Activated T-helper 17 cell treated with anti-CD3 and anti-CD28 coated beads, Interleukin-2, amount 50 U/mL, for 72 hours (primary cell): ENCODE measurements around the gene SERPINF2. TPM values are rescaled to one million over a fixed set of nuclear protein-coding genes. Genes with fewer than 3 reads are reported as not detected.
A peak's percentile ranks its signal among the peaks of the same experiment; 100 is the strongest.

ENCODE experiments used
- ATAC-seq: fragments of 150-1000 bp; cut with Tn5 transposase; replicated peaks from 2 replicates; pipeline ENCODE4 v1.10.0; 2021; ENCODE audit warnings: mild to moderate bottlenecking, moderate library complexity
- H3K27ac Mint-ChIP-seq: one replicate; pipeline ENCODE4 v1.8.0; 2022; ENCODE audit warnings: mixed read lengths
- H3K27me3 Mint-ChIP-seq: one replicate; pipeline ENCODE4 v1.8.0; 2022; ENCODE audit warnings: mixed read lengths
- H3K36me3 Mint-ChIP-seq: one replicate; pipeline ENCODE4 v1.8.0; 2022; ENCODE audit warnings: low read depth, mild to moderate bottlenecking, mixed read lengths
- H3K4me1 Mint-ChIP-seq: one replicate; pipeline ENCODE4 v1.8.0; 2022; ENCODE audit warnings: mixed read lengths
- H3K4me3 Mint-ChIP-seq: one replicate; pipeline ENCODE4 v1.8.0; 2022; ENCODE audit warnings: mild to moderate bottlenecking, mixed read lengths
- H3K9me3 Mint-ChIP-seq: one replicate; pipeline ENCODE4 v1.8.0; 2022; ENCODE audit warnings: mixed read lengths
- total RNA-seq, 2 donors: library from RNA; stranded (reverse); gene quantifications; one replicate each; pipeline ENCODE4 v1.2.3, GENCODE V29; 2022

The SERPINF2 gene
- total RNA-seq, 2 donors from 2014 or later = 0.45 to 0.85 TPM

GRCh38 chr17:1725642-1726511 lies 16.8 kb upstream of the SERPINF2 start:
- Mint-ChIP-seq H3K4me3 (peak overlapping the region; percentile 68), H3K27ac (peak overlapping the region; percentile 74), H3K27me3 (no peaks in the 10 kb centered on the region), H3K4me1 (peaks cover 13% of the 10 kb centered on the region), H3K36me3 (peaks cover 22% of the 10 kb centered on the region), H3K9me3 (no peaks in the 10 kb centered on the region)
- ATAC-seq = no peak

- peaks cover 22% of the 10 kb centered on the region for H3K36me3 Mint-ChIP-seq
- no peaks in the 10 kb centered on the region for H3K27me3 Mint-ChIP-seq
- no peak for ATAC-seq
- no peaks in the 10 kb centered on the region for H3K9me3 Mint-ChIP-seq
- H3K27ac Mint-ChIP-seq = no peak overlapping the region
- peaks cover 13% of the 10 kb centered on the region for H3K4me1 Mint-ChIP-seq
- no peak overlapping the region for H3K4me3 Mint-ChIP-seq
Observed at GRCh38 chr17:1726626-1727257, 15.9 kb upstream of the SERPINF2 start.

DNA sequence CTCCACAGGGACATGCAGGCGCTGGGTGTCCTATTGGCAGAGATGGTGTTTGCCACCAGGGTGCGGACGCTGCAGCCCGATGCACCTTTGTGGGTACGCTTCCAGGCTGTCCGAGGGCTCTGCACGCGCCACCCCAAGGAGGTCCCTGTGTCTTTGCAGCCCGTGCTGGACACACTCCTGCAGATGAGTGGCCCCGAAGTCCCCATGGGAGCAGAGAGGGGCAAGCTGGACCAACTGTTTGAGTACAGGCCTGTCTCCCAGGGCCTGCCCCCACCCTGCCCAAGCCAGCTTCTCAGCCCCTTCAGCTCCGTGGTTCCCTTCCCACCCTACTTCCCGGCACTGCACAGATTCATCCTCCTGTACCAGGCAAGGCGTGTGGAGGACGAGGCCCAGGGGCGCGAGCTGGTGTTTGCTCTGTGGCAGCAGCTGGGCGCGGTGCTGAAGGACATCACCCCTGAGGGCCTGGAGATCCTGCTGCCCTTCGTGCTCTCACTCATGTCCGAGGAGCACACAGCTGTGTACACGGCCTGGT lies 15.3 kb upstream of the SERPINF2 start:
- Mint-ChIP-seq H3K4me1 (peaks cover 13% of the 10 kb centered on the region), H3K4me3 (no peak overlapping the region), H3K9me3 (no peaks in the 10 kb centered on the region), H3K27ac (no peak overlapping the region), H3K36me3 (peaks cover 22% of the 10 kb centered on the region), H3K27me3 (no peaks in the 10 kb centered on the region)
- ATAC-seq = no peak

DNA sequence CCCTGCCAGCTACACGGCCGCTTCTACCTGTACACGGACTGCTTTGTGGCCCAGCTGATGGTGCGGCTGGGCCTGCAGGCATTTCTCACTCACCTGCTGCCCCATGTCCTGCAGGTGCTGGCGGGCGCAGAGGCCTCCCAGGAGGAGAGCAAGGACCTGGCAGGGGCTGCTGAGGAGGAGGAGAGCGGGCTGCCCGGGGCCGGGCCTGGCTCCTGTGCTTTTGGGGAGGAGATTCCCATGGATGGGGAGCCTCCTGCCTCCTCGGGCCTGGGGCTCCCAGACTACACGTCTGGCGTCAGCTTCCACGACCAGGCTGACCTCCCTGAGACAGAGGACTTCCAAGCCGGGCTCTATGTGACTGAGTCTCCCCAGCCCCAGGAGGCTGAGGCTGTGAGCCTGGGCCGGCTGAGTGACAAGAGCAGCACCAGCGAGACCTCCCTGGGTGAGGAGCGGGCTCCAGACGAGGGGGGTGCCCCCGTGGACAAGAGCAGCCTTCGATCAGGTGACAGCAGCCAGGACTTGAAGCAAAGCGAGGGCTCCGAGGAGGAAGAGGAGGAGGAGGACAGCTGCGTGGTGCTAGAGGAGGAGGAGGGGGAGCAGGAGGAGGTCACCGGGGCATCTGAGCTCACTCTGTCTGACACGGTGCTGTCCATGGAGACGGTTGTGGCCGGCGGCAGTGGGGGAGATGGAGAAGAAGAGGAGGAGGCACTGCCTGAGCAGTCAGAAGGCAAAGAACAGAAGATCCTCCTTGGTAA lies 14.6 kb upstream of the SERPINF2 start:
- Mint-ChIP-seq H3K36me3 (peaks cover 22% of the 10 kb centered on the region), H3K4me3 (no peak overlapping the region), H3K9me3 (no peaks in the 10 kb centered on the region), H3K27me3 (no peaks in the 10 kb centered on the region), H3K4me1 (peaks cover 10% of the 10 kb centered on the region), H3K27ac (peak overlapping the region; percentile 46)
- no peak for ATAC-seq

- Mint-ChIP-seq H3K9me3 (no peaks in the 10 kb centered on the region), H3K4me3 (no peak overlapping the region), H3K27ac (peak overlapping the region; percentile 43), H3K4me1 (peaks cover 12% of the 10 kb centered on the region), H3K36me3 (peaks cover 29% of the 10 kb centered on the region), H3K27me3 (no peaks in the 10 kb centered on the region)
- ATAC-seq = no peak
Observed at GRCh38 chr17:1729966-1730325, 12.7 kb upstream of the SERPINF2 start.

DNA sequence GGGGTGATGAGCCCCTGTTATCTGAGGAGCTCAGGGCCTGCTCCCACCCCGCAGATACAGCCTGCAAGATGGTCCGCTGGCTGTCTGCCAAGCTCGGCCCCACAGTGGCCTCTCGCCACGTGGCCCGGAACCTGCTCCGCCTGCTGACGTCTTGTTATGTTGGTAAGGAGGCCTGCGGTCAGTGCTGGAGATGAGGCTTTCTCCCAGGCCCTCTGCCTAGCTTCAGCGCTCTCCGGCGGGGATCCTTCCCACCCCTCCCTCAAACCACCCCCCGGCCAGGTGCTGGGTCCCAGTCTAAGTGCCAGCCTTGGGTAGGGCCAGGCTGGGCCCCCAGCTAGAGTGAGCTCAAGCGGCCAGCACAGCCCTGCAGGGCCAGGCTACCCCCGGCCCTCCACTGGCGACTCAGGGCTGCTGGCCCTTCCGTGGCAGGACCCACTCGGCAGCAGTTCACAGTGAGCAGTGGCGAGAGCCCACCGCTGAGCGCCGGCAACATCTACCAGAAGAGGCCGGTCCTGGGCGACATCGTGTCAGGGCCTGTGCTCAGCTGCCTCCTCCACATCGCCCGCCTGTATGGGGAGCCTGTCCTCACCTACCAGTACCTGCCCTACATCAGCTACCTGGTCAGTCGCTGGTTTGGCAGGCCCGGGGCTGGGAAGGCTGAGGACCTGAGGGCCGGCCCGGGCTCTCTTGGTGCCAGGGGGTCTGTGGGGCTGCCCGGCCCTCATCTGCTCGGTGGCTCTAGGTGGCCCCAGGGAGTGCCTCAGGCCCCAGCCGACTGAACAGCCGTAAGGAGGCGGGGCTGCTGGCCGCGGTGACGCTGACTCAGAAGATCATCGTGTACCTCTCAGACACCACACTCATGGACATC lies 12.1 kb upstream of the SERPINF2 start:
- Mint-ChIP-seq H3K27me3 (no peaks in the 10 kb centered on the region), H3K36me3 (peaks cover 29% of the 10 kb centered on the region), H3K4me1 (peaks cover 11% of the 10 kb centered on the region), H3K9me3 (no peaks in the 10 kb centered on the region), H3K4me3 (no peak overlapping the region), H3K27ac (no peak overlapping the region)
- ATAC-seq = no peak

DNA sequence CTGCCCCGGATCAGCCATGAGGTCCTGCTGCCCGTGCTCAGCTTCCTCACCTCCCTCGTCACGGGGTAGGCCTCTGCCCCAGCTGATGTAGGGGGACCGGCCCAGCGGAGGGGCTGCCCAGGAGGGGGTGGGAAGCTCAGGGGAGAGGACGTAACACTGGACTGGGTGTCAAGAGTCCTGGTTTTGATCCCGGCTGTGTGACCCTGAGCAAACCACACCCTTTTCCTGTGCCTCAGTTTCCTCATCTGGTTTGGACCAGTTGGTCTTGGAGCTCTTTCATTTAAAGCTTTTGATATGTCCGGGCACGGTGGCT lies 11.5 kb upstream of the SERPINF2 start:
- Mint-ChIP-seq H3K27me3 (no peaks in the 10 kb centered on the region), H3K36me3 (peaks cover 29% of the 10 kb centered on the region), H3K4me1 (peaks cover 9% of the 10 kb centered on the region), H3K27ac (no peak overlapping the region), H3K9me3 (no peaks in the 10 kb centered on the region), H3K4me3 (no peak overlapping the region)
- ATAC-seq = no peak

GRCh38 chr17:1732241-1732832 lies 10.3 kb upstream of the SERPINF2 start:
- H3K4me3 Mint-ChIP-seq = no peak overlapping the region
- no peak overlapping the region for H3K27ac Mint-ChIP-seq
- no peak for ATAC-seq
- no peaks in the 10 kb centered on the region for H3K27me3 Mint-ChIP-seq
- peaks cover 29% of the 10 kb centered on the region for H3K36me3 Mint-ChIP-seq
- H3K9me3 Mint-ChIP-seq = no peaks in the 10 kb centered on the region
- peaks cover 18% of the 10 kb centered on the region for H3K4me1 Mint-ChIP-seq

DNA sequence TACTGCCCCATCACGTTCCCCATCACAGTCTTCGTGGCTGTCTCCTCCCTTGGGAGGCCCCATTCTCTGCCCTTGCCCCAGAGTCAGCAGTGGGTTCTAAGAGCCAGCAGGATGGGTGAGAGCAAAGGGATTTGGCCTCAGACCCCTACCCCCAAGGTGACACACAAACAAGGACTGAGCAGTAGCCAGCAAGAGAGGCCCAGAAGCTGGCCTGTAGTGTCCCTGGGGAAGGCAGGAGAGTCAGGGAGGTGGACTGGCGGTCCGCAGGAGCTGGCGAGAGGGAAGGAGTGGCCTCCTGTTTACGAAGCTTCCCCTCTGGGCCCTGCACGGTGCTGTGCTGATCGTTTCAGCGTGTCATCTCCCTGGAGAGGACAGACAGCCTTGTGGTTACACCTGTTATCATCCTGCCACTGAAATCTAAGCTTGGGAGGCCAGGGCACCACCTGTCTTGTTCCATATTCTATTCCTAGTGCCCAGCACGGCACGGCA lies 9.8 kb upstream of the SERPINF2 start:
- Mint-ChIP-seq H3K27me3 (no peaks in the 10 kb centered on the region), H3K36me3 (peaks cover 28% of the 10 kb centered on the region), H3K4me1 (peaks cover 18% of the 10 kb centered on the region), H3K9me3 (no peaks in the 10 kb centered on the region), H3K27ac (no peak overlapping the region), H3K4me3 (no peak overlapping the region)
- no peak for ATAC-seq

GRCh38 chr17:1733759-1734158 lies 8.9 kb upstream of the SERPINF2 start:
- ATAC-seq = no peak
- no peaks in the 10 kb centered on the region for H3K27me3 Mint-ChIP-seq
- peaks cover 20% of the 10 kb centered on the region for H3K36me3 Mint-ChIP-seq
- no peaks in the 10 kb centered on the region for H3K9me3 Mint-ChIP-seq
- H3K4me1 Mint-ChIP-seq = peaks cover 14% of the 10 kb centered on the region
- H3K27ac Mint-ChIP-seq = no peak overlapping the region
- H3K4me3 Mint-ChIP-seq = no peak overlapping the region

DNA sequence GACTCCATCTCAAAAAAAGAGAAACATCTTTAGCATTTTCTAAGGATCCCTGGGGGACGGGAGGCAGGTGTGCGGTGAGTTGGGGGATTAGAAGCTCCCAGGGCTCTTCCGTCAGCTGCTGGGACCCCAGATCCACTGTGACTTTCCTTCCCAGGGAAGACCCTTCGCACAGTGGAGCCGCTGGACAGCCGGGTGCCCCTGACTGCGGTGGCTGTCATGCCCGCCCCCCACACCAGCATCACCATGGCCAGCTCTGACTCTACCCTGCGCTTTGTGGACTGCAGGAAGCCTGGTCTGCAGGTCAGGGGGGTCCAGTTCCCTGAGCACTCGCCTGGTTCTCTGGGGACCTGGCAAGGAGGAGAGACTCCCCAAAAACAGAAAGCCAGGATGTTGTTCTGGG lies 7.3 kb upstream of the SERPINF2 start:
- no peak for ATAC-seq
- H3K36me3 Mint-ChIP-seq = peaks cover 10% of the 10 kb centered on the region

DNA sequence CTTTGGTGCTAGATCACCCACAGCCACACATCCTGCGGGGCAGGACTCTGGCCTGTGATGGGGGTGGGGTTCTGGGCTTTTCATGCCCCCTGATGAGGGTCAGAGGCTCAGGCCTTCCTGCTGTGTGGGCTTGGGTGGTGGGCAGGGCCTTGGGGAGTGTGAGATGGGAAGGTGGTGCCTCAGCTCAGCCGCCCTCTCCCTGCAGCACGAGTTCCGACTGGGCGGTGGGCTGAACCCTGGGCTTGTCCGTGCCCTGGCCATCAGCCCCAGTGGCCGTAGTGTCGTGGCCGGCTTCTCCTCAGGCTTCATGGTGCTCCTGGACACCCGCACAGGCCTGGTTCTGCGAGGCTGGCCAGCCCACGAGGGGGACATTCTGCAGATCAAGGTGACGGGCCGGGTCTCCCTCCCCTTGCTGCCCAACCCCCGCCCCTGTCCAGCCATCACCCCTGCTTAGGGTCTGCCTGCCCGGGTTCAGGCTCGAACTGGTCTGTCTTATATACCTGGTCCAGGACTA lies 6.8 kb upstream of the SERPINF2 start:
- Mint-ChIP-seq H3K9me3 (no peaks in the 10 kb centered on the region), H3K4me3 (no peak overlapping the region), H3K27ac (no peak overlapping the region), H3K36me3 (peaks cover 10% of the 10 kb centered on the region), H3K27me3 (no peaks in the 10 kb centered on the region), H3K4me1 (peaks cover 14% of the 10 kb centered on the region)
- ATAC-seq = no peak

More for the DNA sequence above, 7.3 kb upstream of the SERPINF2 start:
- no peaks in the 10 kb centered on the region for H3K9me3 Mint-ChIP-seq
- H3K4me1 Mint-ChIP-seq = peaks cover 14% of the 10 kb centered on the region
- H3K4me3 Mint-ChIP-seq = no peak overlapping the region
- no peak overlapping the region for H3K27ac Mint-ChIP-seq
- H3K27me3 Mint-ChIP-seq = no peaks in the 10 kb centered on the region
